Measurements from ENCODE around the gene TMED9. TPM values are rescaled to one million over a fixed set of nuclear protein-coding genes. Genes with fewer than 3 reads are reported as not detected.

Gene TMED9
- total RNA-seq, 1 donor, result 90.7 TPM

DNA sequence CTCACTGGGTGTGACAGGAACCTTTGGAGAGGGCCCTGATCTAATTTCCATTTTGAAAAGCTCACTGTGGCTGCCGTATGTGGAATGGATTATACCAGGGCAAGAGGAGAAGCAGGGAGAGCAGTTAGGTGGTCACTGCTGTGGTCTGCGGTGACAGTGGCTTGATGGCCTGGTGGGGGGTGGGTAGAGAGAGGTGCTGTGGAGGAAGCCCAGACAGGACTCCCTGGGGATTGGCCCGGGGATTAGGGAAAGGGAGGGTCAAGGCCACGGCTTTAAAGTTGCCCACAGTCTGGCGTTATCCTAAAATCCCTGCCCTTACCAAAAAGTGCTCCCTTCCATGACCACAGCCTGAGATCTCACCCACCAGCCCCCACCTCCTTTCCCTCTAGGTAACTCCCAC lies 12.7 kb downstream of the TMED9 start:
- no peak for DNase-seq (ENCODE audit: low read depth)
- TF ChIP-seq, protein P1, sequence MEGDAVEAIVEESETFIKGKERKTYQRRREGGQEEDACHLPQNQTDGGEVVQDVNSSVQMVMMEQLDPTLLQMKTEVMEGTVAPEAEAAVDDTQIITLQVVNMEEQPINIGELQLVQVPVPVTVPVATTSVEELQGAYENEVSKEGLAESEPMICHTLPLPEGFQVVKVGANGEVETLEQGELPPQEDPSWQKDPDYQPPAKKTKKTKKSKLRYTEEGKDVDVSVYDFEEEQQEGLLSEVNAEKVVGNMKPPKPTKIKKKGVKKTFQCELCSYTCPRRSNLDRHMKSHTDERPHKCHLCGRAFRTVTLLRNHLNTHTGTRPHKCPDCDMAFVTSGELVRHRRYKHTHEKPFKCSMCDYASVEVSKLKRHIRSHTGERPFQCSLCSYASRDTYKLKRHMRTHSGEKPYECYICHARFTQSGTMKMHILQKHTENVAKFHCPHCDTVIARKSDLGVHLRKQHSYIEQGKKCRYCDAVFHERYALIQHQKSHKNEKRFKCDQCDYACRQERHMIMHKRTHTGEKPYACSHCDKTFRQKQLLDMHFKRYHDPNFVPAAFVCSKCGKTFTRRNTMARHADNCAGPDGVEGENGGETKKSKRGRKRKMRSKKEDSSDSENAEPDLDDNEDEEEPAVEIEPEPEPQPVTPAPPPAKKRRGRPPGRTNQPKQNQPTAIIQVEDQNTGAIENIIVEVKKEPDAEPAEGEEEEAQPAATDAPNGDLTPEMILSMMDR (IDR thresholded peaks at IDR 0.05; ENCODE audit: insufficient read depth, low read length), result no peak
- no peak overlapping the region for H3K4me3 ChIP-seq (ENCODE audit: low read depth, low read length)

DNA sequence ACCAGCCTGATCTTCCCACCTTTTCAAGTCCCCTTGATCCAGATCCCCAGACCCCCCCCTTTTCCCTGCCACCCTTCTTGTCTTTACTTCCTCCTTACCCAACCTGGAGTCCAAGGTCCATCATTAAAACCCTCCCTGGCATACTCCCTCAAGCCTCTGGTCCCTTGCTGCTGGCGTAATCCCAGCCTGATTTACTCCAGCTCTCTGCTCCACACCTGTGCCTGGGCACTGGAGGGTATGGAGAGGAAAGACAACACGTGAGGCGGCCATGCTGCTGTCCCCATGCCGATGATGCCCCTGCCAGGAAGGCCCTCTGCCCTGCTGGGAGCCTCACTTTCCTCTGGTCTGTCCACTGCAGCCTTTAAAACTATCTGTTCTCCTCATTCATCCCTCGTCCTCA lies 13.1 kb downstream of the TMED9 start:
- H3K4me3 ChIP-seq (ENCODE audit: low read depth, low read length), result no peak overlapping the region
- TF ChIP-seq, protein P1 (IDR thresholded peaks at IDR 0.05; ENCODE audit: insufficient read depth, low read length), result no peak

DNA sequence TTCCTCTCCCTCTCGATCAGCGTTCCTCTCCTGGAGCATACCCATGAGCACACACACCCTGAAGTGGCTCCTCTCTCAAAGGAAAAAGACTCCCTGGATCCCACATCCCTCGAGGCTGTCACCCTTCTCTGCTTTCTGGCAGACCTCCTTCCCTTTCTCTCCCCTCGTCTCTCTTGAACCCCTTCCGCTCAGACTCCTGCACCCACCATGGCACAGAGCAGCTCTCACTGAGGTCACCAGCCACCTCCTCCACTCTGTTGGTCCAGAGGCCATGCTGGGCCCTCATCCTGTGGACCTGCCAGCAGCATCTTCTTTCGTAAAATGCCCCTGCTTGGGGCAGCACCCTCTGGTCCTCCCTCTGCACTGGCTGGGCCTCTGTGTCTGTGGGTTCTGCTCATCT lies 13.7 kb downstream of the TMED9 start:
- TF ChIP-seq, protein P1 (IDR thresholded peaks at IDR 0.05; ENCODE audit: insufficient read depth, low read length), result no peak
- DNase-seq (ENCODE audit: low read depth), result no peak
- no peak overlapping the region for H3K4me3 ChIP-seq (ENCODE audit: low read depth, low read length)

More for the DNA sequence above, 13.1 kb downstream of the TMED9 start:
- no peak for DNase-seq (ENCODE audit: low read depth)

GRCh38 chr5:177606071-177607051 lies 14.4 kb downstream of the TMED9 start:
- TF ChIP-seq, protein P1 (IDR thresholded peaks at IDR 0.05; ENCODE audit: insufficient read depth, low read length), result no peak
- H3K4me3 ChIP-seq (ENCODE audit: low read depth, low read length), result no peak overlapping the region
- DNase-seq (ENCODE audit: low read depth), result no peak

- DNase-seq (ENCODE audit: low read depth), result no peak
- TF ChIP-seq, protein P1 (IDR thresholded peaks at IDR 0.05; ENCODE audit: insufficient read depth, low read length), result no peak
These were observed 15.1 kb downstream of the TMED9 start for GRCh38 chr5:177607115-177607451.

DNA sequence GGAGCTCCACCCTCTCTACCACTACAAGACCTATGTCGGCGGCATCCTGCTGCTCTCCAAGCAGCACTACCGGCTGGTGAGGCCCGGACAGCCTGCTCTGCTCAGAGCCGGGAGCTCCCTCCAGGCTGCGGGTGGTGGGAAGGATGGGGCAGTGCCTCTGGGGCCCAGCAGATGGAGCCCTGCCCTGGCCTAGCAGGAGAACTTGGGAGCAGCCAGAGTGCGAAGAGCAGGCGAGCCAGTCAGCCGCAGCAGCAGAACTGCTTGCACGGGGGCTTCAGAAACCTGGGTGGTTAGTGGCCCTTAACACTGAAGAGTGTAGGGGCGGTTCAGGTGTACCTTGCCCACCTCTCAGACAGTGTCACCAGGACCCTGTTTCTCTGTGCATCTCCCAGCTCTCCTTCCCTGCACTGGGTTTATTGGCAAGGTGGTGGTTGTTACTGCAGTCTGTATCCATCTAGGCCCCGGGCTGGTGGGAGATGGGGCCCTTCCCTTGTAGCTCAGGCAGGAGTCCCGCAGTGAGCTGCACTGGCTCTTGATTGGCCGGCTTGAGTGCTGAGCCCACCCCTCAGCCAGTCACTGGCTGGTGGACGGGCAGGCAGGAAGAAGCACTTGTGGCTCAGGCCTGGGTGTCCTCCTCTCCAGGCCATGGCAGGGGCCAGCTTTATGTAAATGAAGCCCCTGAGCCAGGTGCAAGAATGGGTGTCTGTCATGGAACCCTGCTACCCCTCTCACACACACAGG lies 15.6 kb downstream of the TMED9 start:
- TF ChIP-seq, protein P1 (IDR thresholded peaks at IDR 0.05; ENCODE audit: insufficient read depth, low read length), result peak; percentile 96
- DNase-seq (ENCODE audit: low read depth), result peak; percentile 76
- no peak overlapping the region for H3K4me3 ChIP-seq (ENCODE audit: low read depth, low read length)

More at GRCh38 chr5:177607115-177607451, 15.1 kb downstream of the TMED9 start:
- H3K4me3 ChIP-seq (ENCODE audit: low read depth, low read length), result no peak overlapping the region

Data from fibroblast of the aortic adventitia (primary cell).